Kidney (tissue), 14 donors: ENCODE data around the gene PADI2. TPM values are rescaled to one million over a fixed set of nuclear protein-coding genes. Genes with fewer than 3 reads are reported as not detected.

Source experiments
- DNase-seq, 5 donors: peaks; one replicate each; pipeline ENCODE4 v3.0.0-alpha.2; 2013 to 2020
- FAIRE-seq: peaks from 2 replicates; lab custom pipeline; 2012; peaks lifted over from hg19 to GRCh38; lab: Jason Lieb, UNC
- H3K27ac ChIP-seq, 2 donors: one replicate each; pipeline ENCODE4 v1.7.0; 2013; ENCODE audit warnings: low read depth in 2 of 2, low read length in 2 of 2, inconsistent platforms in 1 of 2
- H3K27me3 ChIP-seq: one replicate; pipeline ENCODE4 v1.7.1; 2013; ENCODE audit warnings: low read length, inconsistent platforms; ENCODE audit not compliant: control insufficient read depth, insufficient read depth
- H3K36me3 ChIP-seq, 3 donors: one replicate each; pipeline versions ENCODE4 v1.7.0 to v1.7.1; 2013; ENCODE audit warnings: low read length in 3 of 3, control low read depth in 1 of 3, inconsistent platforms in 1 of 3; ENCODE audit not compliant: insufficient read depth in 3 of 3, control insufficient read depth in 2 of 3
- H3K4me1 ChIP-seq, 3 donors: one replicate each; pipeline versions ENCODE4 v1.7.0 to v1.7.1; 2013; ENCODE audit warnings: low read length in 3 of 3, inconsistent platforms in 1 of 3, low read depth in 1 of 3; ENCODE audit not compliant: control insufficient read depth in 2 of 3, insufficient read depth in 2 of 3
- H3K4me3 ChIP-seq, 3 donors: one replicate each; pipeline versions ENCODE4 v1.7.0 to v1.8.1; 2013; ENCODE audit warnings: low read length in 3 of 3, control low read depth in 1 of 3, inconsistent platforms in 1 of 3
- H3K9ac ChIP-seq, 3 donors: one replicate each; pipeline versions ENCODE4 v1.7.0 to v1.7.1; 2013; ENCODE audit warnings: low read length in 3 of 3, control low read depth in 1 of 3, inconsistent platforms in 1 of 3
- H3K9me3 ChIP-seq, 3 donors: one replicate each; pipeline versions ENCODE4 v1.7.0 to v1.7.1; 2013; ENCODE audit warnings: low read length in 3 of 3, control low read depth in 1 of 3, inconsistent platforms in 1 of 3; ENCODE audit not compliant: control insufficient read depth in 2 of 3, insufficient read depth in 1 of 3
- intact Hi-C: fragments of 100-400 bp; cut with DNase I; formaldehyde crosslinking; loops from one replicate; pipeline ENCODE4 v1.11.1; 2022
- polyA plus RNA-seq: library from polyadenylated mRNA; stranded (reverse); fragments of 350-450 nt; fragmentation: Illumina TruSeq; extraction: RNeasy Lipid Tissue Mini Kit (QIAGEN cat#74804); gene quantifications from one replicate; pipeline ENCODE4 v1.2.3, GENCODE V29; 2014; ENCODE audit warnings: low read depth, low replicate concordance; ENCODE audit not compliant: insufficient read depth
- total RNA-seq: library from RNA; stranded (reverse); fragmentation: NEBNext Ultra II Directional; extraction: Animal tissue kit (Norgen Biotek cat#: 25700); gene quantifications from one replicate; pipeline ENCODE4 v1.2.1, GENCODE V29; 2021
- TF ChIP-seq, protein P1 (sequence below): IDR thresholded peaks from 3 replicates; pipeline ENCODE4 v1.5.1; 2012; ENCODE audit warnings: mild to moderate bottlenecking, moderate library complexity, borderline replicate concordance; ENCODE audit not compliant: insufficient read depth; ENCODE audit errors: extremely low read depth
- donor health status: control.
- donor health status: control.
- donor health status: control.
- donor health status: control.
- donor health status: control.
- donor health status: DM: yes; HTN: yes; CAD: no.
- donor health status: Normal renal cell carcinoma (clear cell type).

The PADI2 gene
- total and polyA plus RNA-seq, 2 donors from 2014 or later: 6.0 to 11.7 TPM

DNA sequence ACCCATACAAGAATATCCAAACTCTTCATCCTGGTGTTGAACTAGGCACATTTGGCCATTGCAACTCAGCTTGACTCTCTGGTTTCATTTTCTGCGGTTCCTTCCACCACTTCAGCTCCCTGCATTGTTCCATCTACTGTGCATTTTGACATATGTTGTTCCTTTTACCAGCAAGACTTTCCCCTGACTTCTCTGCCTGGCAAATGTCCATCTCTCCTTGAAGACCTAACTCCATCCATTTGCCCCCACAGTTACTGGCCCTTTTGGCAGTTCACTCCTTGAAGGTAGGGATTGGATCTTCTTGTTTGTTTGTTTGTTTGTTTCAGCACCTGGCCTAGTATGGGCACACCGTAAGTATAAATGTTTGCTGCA is 8.7 kb downstream of the PADI2 start:
- no peaks in the 10 kb centered on the region for H3K4me1 ChIP-seq
- H3K9me3 ChIP-seq: no peaks in the 10 kb centered on the region
- FAIRE-seq (no peak), DNase-seq (no peak)
- H3K9ac ChIP-seq: no peak overlapping the region
- H3K36me3 ChIP-seq: no peaks in the 10 kb centered on the region
- no peak overlapping the region for H3K27ac ChIP-seq
- intact Hi-C loops: no loop called here
- no peaks in the 10 kb centered on the region for H3K27me3 ChIP-seq
- no peak overlapping the region for H3K4me3 ChIP-seq
- TF ChIP-seq, protein P1, sequence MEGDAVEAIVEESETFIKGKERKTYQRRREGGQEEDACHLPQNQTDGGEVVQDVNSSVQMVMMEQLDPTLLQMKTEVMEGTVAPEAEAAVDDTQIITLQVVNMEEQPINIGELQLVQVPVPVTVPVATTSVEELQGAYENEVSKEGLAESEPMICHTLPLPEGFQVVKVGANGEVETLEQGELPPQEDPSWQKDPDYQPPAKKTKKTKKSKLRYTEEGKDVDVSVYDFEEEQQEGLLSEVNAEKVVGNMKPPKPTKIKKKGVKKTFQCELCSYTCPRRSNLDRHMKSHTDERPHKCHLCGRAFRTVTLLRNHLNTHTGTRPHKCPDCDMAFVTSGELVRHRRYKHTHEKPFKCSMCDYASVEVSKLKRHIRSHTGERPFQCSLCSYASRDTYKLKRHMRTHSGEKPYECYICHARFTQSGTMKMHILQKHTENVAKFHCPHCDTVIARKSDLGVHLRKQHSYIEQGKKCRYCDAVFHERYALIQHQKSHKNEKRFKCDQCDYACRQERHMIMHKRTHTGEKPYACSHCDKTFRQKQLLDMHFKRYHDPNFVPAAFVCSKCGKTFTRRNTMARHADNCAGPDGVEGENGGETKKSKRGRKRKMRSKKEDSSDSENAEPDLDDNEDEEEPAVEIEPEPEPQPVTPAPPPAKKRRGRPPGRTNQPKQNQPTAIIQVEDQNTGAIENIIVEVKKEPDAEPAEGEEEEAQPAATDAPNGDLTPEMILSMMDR: no peak

DNA sequence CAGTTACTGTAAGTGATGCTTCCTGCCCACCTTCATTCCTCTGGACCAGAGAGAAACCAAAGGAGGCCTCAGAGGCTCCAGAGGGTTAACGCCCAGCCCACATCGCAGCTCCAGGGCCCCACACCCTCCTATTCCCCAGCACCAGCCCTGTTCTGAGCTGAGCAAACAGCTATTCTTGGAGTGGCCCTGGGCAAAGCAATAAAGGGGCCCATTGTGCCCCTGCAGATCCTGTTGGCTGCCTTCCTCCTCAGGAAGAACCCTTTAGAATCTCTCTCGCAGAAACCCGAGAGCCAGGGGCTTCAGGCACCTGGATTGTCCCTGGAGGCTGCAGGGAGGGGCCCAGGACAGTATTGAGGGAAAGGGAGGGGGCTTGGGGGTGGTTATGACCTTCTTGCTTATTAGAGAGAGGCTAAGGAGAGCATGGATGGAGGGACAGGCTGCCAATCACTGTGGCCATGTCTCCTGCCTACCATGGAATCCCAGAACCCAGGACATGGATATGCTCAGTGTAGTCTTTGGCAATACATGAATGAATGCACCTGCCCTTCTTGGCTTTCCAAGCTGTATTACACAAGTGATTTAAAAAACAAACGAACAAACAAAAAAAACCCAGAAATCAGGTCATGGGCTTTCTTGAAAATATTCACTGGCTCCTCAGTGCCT is 9.2 kb downstream of the PADI2 start:
- no peaks in the 10 kb centered on the region for H3K9me3 ChIP-seq
- no peaks in the 10 kb centered on the region for H3K27me3 ChIP-seq
- FAIRE-seq (no peak), DNase-seq (no peak)
- H3K4me3 ChIP-seq: no peak overlapping the region
- no peak overlapping the region for H3K27ac ChIP-seq
- H3K36me3 ChIP-seq: no peaks in the 10 kb centered on the region
- TF ChIP-seq, protein P1: no peak
- H3K9ac ChIP-seq: no peak overlapping the region
- intact Hi-C loops: no loop called here
- H3K4me1 ChIP-seq: no peaks in the 10 kb centered on the region

DNA sequence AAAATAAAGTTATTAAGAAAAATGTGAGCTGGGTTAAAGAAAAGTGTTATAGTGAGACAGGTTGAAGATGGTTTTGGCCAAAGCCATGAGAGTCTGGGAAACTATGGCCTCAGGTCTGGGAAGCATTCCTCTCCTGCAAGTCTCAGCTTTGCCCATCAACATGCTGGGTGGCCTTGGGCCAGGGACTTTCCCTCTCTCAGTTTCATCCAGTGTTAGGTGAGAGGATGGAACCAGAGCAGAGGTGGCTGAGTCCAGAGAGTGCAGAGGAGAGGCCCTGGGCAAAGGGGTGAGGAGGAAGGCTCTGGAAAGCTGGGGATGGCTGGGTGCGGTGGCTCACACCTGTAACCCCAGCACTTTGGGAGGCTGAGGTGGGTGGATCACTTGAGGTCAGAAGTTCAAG is 10.5 kb downstream of the PADI2 start:
- DNase-seq (no peak), FAIRE-seq (no peak)
- H3K9me3 ChIP-seq: no peaks in the 10 kb centered on the region
- H3K36me3 ChIP-seq: no peaks in the 10 kb centered on the region
- H3K9ac ChIP-seq: no peak overlapping the region
- H3K4me3 ChIP-seq: no peak overlapping the region
- H3K27me3 ChIP-seq: no peaks in the 10 kb centered on the region
- no peak overlapping the region for H3K27ac ChIP-seq
- TF ChIP-seq, protein P1: no peak
- intact Hi-C loops: no loop called here
- H3K4me1 ChIP-seq: no peaks in the 10 kb centered on the region

DNA sequence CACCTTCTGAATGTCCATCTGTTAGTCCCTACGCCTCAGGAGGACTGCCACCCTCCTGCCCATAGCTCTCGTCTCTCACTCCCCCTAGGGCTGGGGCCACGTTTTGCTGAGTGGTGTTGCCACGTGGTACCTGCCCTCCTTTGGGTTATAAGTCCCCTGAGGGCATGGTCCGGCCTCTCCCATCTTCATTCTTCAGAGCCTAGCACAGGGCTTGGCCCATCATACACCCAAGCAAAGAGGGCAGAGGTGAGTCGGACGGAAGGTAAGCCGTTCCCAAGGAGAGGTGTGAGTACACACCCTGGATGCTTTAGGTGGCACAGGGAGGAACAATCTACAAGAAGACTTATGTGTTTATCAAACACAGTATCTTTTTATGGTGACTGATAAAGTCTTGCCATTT is 10.9 kb downstream of the PADI2 start:
- no peaks in the 10 kb centered on the region for H3K36me3 ChIP-seq
- FAIRE-seq (no peak), DNase-seq (no peak)
- no peak overlapping the region for H3K9ac ChIP-seq
- no peaks in the 10 kb centered on the region for H3K9me3 ChIP-seq
- intact Hi-C loops: no loop called here
- H3K4me3 ChIP-seq: no peak overlapping the region
- H3K27ac ChIP-seq: no peak overlapping the region
- no peaks in the 10 kb centered on the region for H3K4me1 ChIP-seq
- H3K27me3 ChIP-seq: no peaks in the 10 kb centered on the region
- TF ChIP-seq, protein P1: no peak
